Measurements from ENCODE around the gene MMP14.

DNA sequence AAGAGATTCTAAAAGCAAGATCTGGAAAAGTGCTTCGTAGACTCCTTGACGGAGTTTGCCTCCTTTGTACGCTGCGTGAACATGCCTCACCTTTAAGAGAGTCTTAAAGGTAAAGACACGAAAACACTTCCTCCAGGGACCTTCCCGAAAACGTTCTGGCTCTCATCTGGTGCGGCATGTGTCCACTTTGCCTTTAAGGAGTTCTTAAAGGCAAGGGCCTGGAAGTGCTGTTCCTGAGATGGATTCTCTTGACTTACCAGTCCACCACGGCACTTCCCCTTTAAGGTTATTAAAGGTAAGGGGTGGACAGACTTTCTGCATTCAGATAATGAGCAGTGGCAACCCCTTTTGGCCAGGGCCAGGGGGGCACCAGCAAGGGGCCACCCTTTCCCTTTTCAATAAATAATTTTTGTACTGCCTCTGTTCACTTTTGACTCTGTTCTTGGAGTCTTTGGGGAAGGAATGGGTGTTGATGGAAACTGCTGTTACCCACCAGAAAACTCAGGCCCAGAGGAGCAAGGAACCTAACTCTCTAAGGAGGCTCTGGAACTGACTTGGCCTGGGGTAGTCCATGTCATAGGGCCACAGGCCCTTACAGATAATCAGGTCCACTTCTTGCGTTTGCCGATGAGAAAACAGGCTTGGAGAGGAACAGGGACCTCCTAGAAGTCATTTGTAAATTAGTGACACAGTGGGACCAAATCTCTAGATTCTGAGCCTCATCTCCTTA is 51.0 kb downstream of the MMP14 start:
- no peak for TF ChIP-seq POLR2A (IDR thresholded peaks at IDR 0.05)
- TF ChIP-seq, protein P1, sequence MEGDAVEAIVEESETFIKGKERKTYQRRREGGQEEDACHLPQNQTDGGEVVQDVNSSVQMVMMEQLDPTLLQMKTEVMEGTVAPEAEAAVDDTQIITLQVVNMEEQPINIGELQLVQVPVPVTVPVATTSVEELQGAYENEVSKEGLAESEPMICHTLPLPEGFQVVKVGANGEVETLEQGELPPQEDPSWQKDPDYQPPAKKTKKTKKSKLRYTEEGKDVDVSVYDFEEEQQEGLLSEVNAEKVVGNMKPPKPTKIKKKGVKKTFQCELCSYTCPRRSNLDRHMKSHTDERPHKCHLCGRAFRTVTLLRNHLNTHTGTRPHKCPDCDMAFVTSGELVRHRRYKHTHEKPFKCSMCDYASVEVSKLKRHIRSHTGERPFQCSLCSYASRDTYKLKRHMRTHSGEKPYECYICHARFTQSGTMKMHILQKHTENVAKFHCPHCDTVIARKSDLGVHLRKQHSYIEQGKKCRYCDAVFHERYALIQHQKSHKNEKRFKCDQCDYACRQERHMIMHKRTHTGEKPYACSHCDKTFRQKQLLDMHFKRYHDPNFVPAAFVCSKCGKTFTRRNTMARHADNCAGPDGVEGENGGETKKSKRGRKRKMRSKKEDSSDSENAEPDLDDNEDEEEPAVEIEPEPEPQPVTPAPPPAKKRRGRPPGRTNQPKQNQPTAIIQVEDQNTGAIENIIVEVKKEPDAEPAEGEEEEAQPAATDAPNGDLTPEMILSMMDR (IDR thresholded peaks at IDR 0.05), result no peak

Data from suprapubic skin (tissue), 3 donors.